B cell (primary cell): ENCODE results near the gene BTNL2. TPM values are rescaled to one million over a fixed set of nuclear protein-coding genes. Genes with fewer than 3 reads are reported as not detected.

Source experiments
- ATAC-seq: fragments of 200-7000 bp; cut with Tn5 transposase; one replicate; pipeline ENCODE4 v1.10.0; 2021; ENCODE audit warnings: low read depth, mild to moderate bottlenecking, moderate number of reproducible peaks, moderate library complexity
- CTCF ChIA-PET: fragments of 350-600 bp; sonication (Branson Sonifier 250); formaldehyde crosslinking; loops from one replicate; lab custom pipeline; 2021; ENCODE audit warnings: antibody characterized with exemption, inconsistent platforms; lab: Charles Lee
- POLR2A ChIA-PET: fragments of 350-600 bp; sonication (Branson Sonifier 250); formaldehyde crosslinking; loops from one replicate; lab custom pipeline; 2021; ENCODE audit warnings: antibody characterized with exemption; lab: Charles Lee
- DNase-seq: peaks from one replicate; pipeline ENCODE4 v3.0.0; 2013
- H2AFZ ChIP-seq: 2 replicates; pipeline ENCODE4 v1.6.1; 2012; ENCODE audit warnings: mild to moderate bottlenecking, low read depth, low read length; ENCODE audit not compliant: insufficient read depth, poor library complexity, severe bottlenecking
- H3K27ac ChIP-seq, 2 donors: 1 replicate in 1 of 2; 2 replicates in 1 of 2; pipeline ENCODE4 v1.5.1; 2012 to 2013; ENCODE audit warnings: low read length in 2 of 2, mild to moderate bottlenecking in 2 of 2, moderate library complexity in 1 of 2
- H3K27me3 ChIP-seq, 4 experiments: fragments of 200-600 bp in 1 of 4; sonication (generic) in 1 of 4; replicated peaks in 1 of 4; 1 replicate in 2 of 4; 2 replicates in 2 of 4; pipeline versions ENCODE4 v1.6.1 to v1.7.0; 2013 to 2016; ENCODE audit warnings: low read length in 3 of 4, mild to moderate bottlenecking in 2 of 4, mixed read lengths in 1 of 4, moderate library complexity in 1 of 4; ENCODE audit not compliant: insufficient read depth in 4 of 4, control insufficient read depth in 3 of 4; ENCODE audit errors: control extremely low read depth in 1 of 4
- H3K36me3 ChIP-seq, 2 experiments: replicated peaks in 1 of 2; 1 replicate in 1 of 2; 2 replicates in 1 of 2; pipeline versions ENCODE4 v1.6.1 to v1.7.1; 2013; ENCODE audit warnings: low read length in 1 of 2; ENCODE audit not compliant: insufficient read depth in 2 of 2, control insufficient read depth in 1 of 2; ENCODE audit errors: control extremely low read depth in 1 of 2, extremely low read depth in 1 of 2
- H3K4me1 ChIP-seq, 2 donors: fragments of 200-600 bp in 1 of 2; sonication (generic) in 1 of 2; 1 replicate in 1 of 2; 2 replicates in 1 of 2; pipeline versions ENCODE4 v1.5.1 to v1.6.1; 2013 to 2017; ENCODE audit warnings: low read length in 2 of 2; ENCODE audit not compliant: control insufficient read depth in 2 of 2, insufficient read depth in 2 of 2
- H3K4me2 ChIP-seq: replicated peaks from 2 replicates; pipeline ENCODE3; 2012; ENCODE audit warnings: mild to moderate bottlenecking, low read depth, low read length; ENCODE audit not compliant: poor library complexity, severe bottlenecking
- H3K4me3 ChIP-seq, 5 experiments: fragments of 200-600 bp in 1 of 5; sonication (generic) in 1 of 5; 1 replicate in 3 of 5; 2 replicates in 2 of 5; pipeline versions ENCODE4 v1.5.1 to v1.7.0; 2011 to 2016; ENCODE audit warnings: low read length in 4 of 5, mild to moderate bottlenecking in 4 of 5, low read depth in 2 of 5, control low read depth in 1 of 5, moderate library complexity in 1 of 5; ENCODE audit not compliant: insufficient read depth in 1 of 5; ENCODE audit errors: control extremely low read depth in 1 of 5, extremely low read depth in 1 of 5
- H3K79me2 ChIP-seq: fragments of 200-600 bp; sonication (generic); one replicate; pipeline ENCODE4 v1.6.0; 2016; ENCODE audit warnings: low read length; ENCODE audit not compliant: control insufficient read depth, insufficient read depth
- H3K9ac ChIP-seq: fragments of 200-600 bp; sonication (generic); 2 replicates; pipeline ENCODE4 v1.6.1; 2017; ENCODE audit warnings: mild to moderate bottlenecking, low read length, moderate library complexity
- H3K9me3 ChIP-seq, 3 donors: one replicate each; pipeline versions ENCODE4 v1.6.1 to v1.7.1; 2013; ENCODE audit warnings: low read length in 2 of 3; ENCODE audit not compliant: control insufficient read depth in 2 of 3, insufficient read depth in 1 of 3; ENCODE audit errors: control extremely low read depth in 1 of 3
- H4K20me1 ChIP-seq: 2 replicates; pipeline ENCODE4 v1.6.0; 2012; ENCODE audit warnings: mild to moderate bottlenecking, low read length; ENCODE audit not compliant: insufficient read depth, control insufficient read depth, poor library complexity, severe bottlenecking
- H3K27ac Mint-ChIP-seq: one replicate; pipeline ENCODE4 v1.8.0; 2021; ENCODE audit warnings: mixed read lengths
- H3K27me3 Mint-ChIP-seq: one replicate; pipeline ENCODE4 v1.8.0; 2021; ENCODE audit warnings: mixed read lengths
- H3K4me1 Mint-ChIP-seq: one replicate; pipeline ENCODE4 v1.8.0; 2021; ENCODE audit warnings: mixed read lengths
- H3K4me3 Mint-ChIP-seq: one replicate; pipeline ENCODE4 v1.8.0; 2021; ENCODE audit warnings: mixed read lengths
- H3K9me3 Mint-ChIP-seq: one replicate; pipeline ENCODE4 v1.8.0; 2022; ENCODE audit warnings: mixed read lengths; ENCODE audit not compliant: insufficient read depth
- CTCF ChIP-seq: fragments of 200-600 bp; IDR thresholded peaks from one replicate; pipeline ENCODE4 v1.8.0; 2022; ENCODE audit warnings: antibody characterized with exemption, mild to moderate bottlenecking
- EZH2 ChIP-seq: IDR thresholded peaks from 2 replicates; pipeline ENCODE4 v1.6.1; 2012; ENCODE audit warnings: borderline replicate concordance, low read depth, mild to moderate bottlenecking, moderate library complexity, low read length; ENCODE audit not compliant: insufficient read depth, poor library complexity, severe bottlenecking
- WGBS: methylation state at CpG from one replicate; pipeline ENCODE4 v1.1.5; 2013; ENCODE audit warnings: missing lambda C conversion rate; ENCODE audit not compliant: insufficient coverage; 5-methylcytosine and 5-hydroxymethylcytosine counted together
- intact Hi-C: fragments of 100-400 bp; cut with micrococcal nuclease; formaldehyde crosslinking; loops from one replicate; pipeline ENCODE4 v1.10.0; 2022
- polyA plus RNA-seq: library from polyadenylated mRNA; depleted of rRNA; stranded (reverse); fragments of >200 nt; gene quantifications from 2 replicates; pipeline ENCODE4 v1.2.3, GENCODE V29; 2012
- total RNA-seq, 2 donors: library from RNA; stranded (reverse); fragments of 120-200 nt in 1 of 2; gene quantifications; 1 replicate in 1 of 2; 2 replicates in 1 of 2; pipeline versions ENCODE4 v1.2.3 to v1.2.4, GENCODE V29; 2013 to 2022

The BTNL2 gene
- total and polyA plus RNA-seq, 2 donors (not counting 1 experiment from before 2014, with no cell fraction given) = not detected

GRCh38 chr6:32426338-32426737 is 19.4 kb upstream of the BTNL2 start:
- Mint-ChIP-seq H3K27me3 (peaks cover 7% of the 10 kb centered on the region), H3K4me3 (no peak overlapping the region), H3K4me1 (no peaks in the 10 kb centered on the region), H3K9me3 (no peaks in the 10 kb centered on the region), H3K27ac (no peak overlapping the region)
- Histone ChIP-seq H3K9me3 (no peaks in the 10 kb centered on the region), H3K4me1 (no peaks in the 10 kb centered on the region), H3K36me3 (no peaks in the 10 kb centered on the region), H3K4me3 (no peak overlapping the region), H2AFZ (no peak overlapping the region), H3K27me3 (no peaks in the 10 kb centered on the region), H3K4me2 (no peak overlapping the region), H3K27ac (no peak overlapping the region), H4K20me1 (no peaks in the 10 kb centered on the region), H3K79me2 (peaks cover 11% of the 10 kb centered on the region), H3K9ac (no peak overlapping the region)
- 60% methylated on average over 1 of the region's 4 CpGs for WGBS
- TF ChIP-seq CTCF = no peak
- no peak for TF ChIP-seq EZH2
- ChIA-PET CTCF (interaction anchor here (1.0 to 5.3 kb wide), 6 partner anchors 10 to 369 kb away, joined by 3 to 46 read pairs (median 5); no protein-coding TSS in a partner anchor), POLR2A (interaction anchor here (0.6 kb wide), 1 partner anchor 418 kb away, joined by 3 read pairs; no protein-coding TSS in a partner anchor)
- ATAC-seq = no peak
- no peak for DNase-seq
- intact Hi-C loops = no loop called here

- Histone ChIP-seq H3K4me3 (no peak overlapping the region), H3K4me2 (no peak overlapping the region), H3K27ac (no peak overlapping the region), H3K36me3 (no peaks in the 10 kb centered on the region), H3K4me1 (no peaks in the 10 kb centered on the region), H3K79me2 (no peaks in the 10 kb centered on the region), H3K27me3 (peaks cover 0 to 2% (median under 1%) of the 10 kb centered on the region in 4 experiments), H3K9me3 (no peaks in the 10 kb centered on the region), H2AFZ (no peak overlapping the region), H3K9ac (no peak overlapping the region), H4K20me1 (no peaks in the 10 kb centered on the region)
- H3K27ac Mint-ChIP-seq = no peak overlapping the region
- ChIA-PET POLR2A (no interaction called here), CTCF (interaction anchor here (1.3 to 5.3 kb wide), 6 partner anchors 8 to 361 kb away, joined by 4 to 46 read pairs (median 14); no protein-coding TSS in a partner anchor)
- no peak overlapping the region for H3K4me3 Mint-ChIP-seq
- intact Hi-C loops = no loop called here
- no peak for DNase-seq
- TF ChIP-seq CTCF = no peak
- TF ChIP-seq EZH2 = no peak
- no peak for ATAC-seq
- H3K4me1 Mint-ChIP-seq = no peaks in the 10 kb centered on the region
- peaks cover 13% of the 10 kb centered on the region for H3K27me3 Mint-ChIP-seq
- 100% methylated on average over 1 of the region's 3 CpGs for WGBS
- H3K9me3 Mint-ChIP-seq = no peaks in the 10 kb centered on the region
Measured at GRCh38 chr6:32424589-32425300, 17.8 kb upstream of the BTNL2 start.
